Duodenal mucosa (tissue), 2 donors: ENCODE measurements around the gene SUMO2.
A peak's percentile ranks its signal among the peaks of the same experiment; 100 is the strongest.
"Not testable (repeated sequence)": the region's sequence is repeated elsewhere in the genome, so short reads cannot be mapped to it uniquely, and the experiment has no call there.

Experiments used
- H3K27ac ChIP-seq: one replicate; pipeline ENCODE4 v1.7.0; 2013; ENCODE audit warnings: low read depth, low read length
- H3K27me3 ChIP-seq, 2 donors: one replicate each; pipeline ENCODE4 v1.7.0; 2013; ENCODE audit warnings: low read length in 2 of 2, control low read depth in 1 of 2; ENCODE audit not compliant: insufficient read depth in 2 of 2, control insufficient read depth in 1 of 2
- H3K36me3 ChIP-seq, 2 donors: one replicate each; pipeline ENCODE4 v1.7.0; 2013; ENCODE audit warnings: low read length in 2 of 2, control low read depth in 1 of 2; ENCODE audit not compliant: insufficient read depth in 2 of 2, control insufficient read depth in 1 of 2
- H3K4me1 ChIP-seq, 2 donors: one replicate each; pipeline ENCODE4 v1.7.0; 2013; ENCODE audit warnings: low read length in 2 of 2, control low read depth in 1 of 2; ENCODE audit not compliant: insufficient read depth in 2 of 2, control insufficient read depth in 1 of 2
- H3K4me3 ChIP-seq, 2 donors: one replicate each; pipeline ENCODE4 v1.7.0; 2013; ENCODE audit warnings: low read length in 2 of 2, low read depth in 1 of 2
- H3K9ac ChIP-seq, 2 donors: one replicate each; pipeline ENCODE4 v1.7.0; 2013; ENCODE audit warnings: low read length in 2 of 2, low read depth in 1 of 2
- H3K9me3 ChIP-seq, 2 donors: one replicate each; pipeline ENCODE4 v1.7.0; 2013; ENCODE audit warnings: low read length in 2 of 2, control low read depth in 1 of 2; ENCODE audit not compliant: control insufficient read depth in 1 of 2

SUMO2 gene

DNA sequence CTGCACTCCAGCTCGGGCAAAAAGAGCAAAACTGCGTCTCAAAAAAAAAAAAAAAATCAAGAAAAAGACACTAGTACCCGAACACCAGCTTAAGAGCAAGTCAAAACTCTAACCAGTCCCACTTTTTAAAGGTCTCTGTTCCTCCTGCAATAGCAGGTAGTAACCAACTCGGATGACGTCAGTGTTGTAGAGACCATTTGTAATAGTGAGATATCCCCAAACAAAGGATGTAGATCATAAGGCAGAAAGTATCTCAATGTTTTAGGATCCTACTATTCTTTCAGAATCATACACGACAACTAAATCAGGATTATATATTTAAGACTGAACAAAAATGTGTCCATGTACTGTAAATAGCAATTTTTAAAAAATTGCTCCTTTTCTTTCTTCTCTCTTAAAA lies 30.8 kb downstream of the SUMO2 start:
- Histone ChIP-seq H3K36me3 (peaks cover 8% of the 10 kb centered on the region in 2 donors), H3K4me1 (peaks cover 32 to 38% of the 10 kb centered on the region in 2 donors), H3K9me3 (no peaks in the 10 kb centered on the region), H3K9ac (peak overlapping the region in 1 of 2 donors; percentile 89), H3K27ac (no peak overlapping the region), H3K4me3 (no peak overlapping the region), H3K27me3 (no peaks in the 10 kb centered on the region)

GRCh38 chr17:75147878-75148546 lies 34.7 kb downstream of the SUMO2 start:
- Histone ChIP-seq H3K4me3 (no peak overlapping the region), H3K27ac (peak overlapping the region; percentile 30)

GRCh38 chr17:75146592-75146991 lies 36.2 kb downstream of the SUMO2 start:
- Histone ChIP-seq H3K27ac (no peak overlapping the region), H3K4me3 (no peak overlapping the region), H3K9ac (no peak overlapping the region), H3K27me3 (no peaks in the 10 kb centered on the region), H3K9me3 (no peaks in the 10 kb centered on the region), H3K36me3 (peaks cover 22 to 42% of the 10 kb centered on the region in 2 donors), H3K4me1 (peaks cover 15% of the 10 kb centered on the region in 2 donors)

More at GRCh38 chr17:75147878-75148546, 34.7 kb downstream of the SUMO2 start:
- no peak overlapping the region for H3K9ac ChIP-seq
- H3K9me3 ChIP-seq: no peaks in the 10 kb centered on the region
- peaks cover 25 to 27% of the 10 kb centered on the region in 2 donors for H3K4me1 ChIP-seq
- no peaks in the 10 kb centered on the region for H3K27me3 ChIP-seq
- peaks cover 22 to 39% of the 10 kb centered on the region in 2 donors for H3K36me3 ChIP-seq

GRCh38 chr17:75144816-75145512 lies 37.8 kb downstream of the SUMO2 start:
- H3K27ac ChIP-seq: no peak overlapping the region
- H3K4me3 ChIP-seq: no peak overlapping the region
- no peaks in the 10 kb centered on the region for H3K27me3 ChIP-seq
- peaks cover 22 to 51% of the 10 kb centered on the region in 2 donors for H3K36me3 ChIP-seq
- H3K4me1 ChIP-seq: peaks cover 13 to 15% of the 10 kb centered on the region in 2 donors
- no peaks in the 10 kb centered on the region for H3K9me3 ChIP-seq
- H3K9ac ChIP-seq: no peak overlapping the region

- H3K27me3 ChIP-seq: no peaks in the 10 kb centered on the region
- no peak overlapping the region for H3K4me3 ChIP-seq
- H3K36me3 ChIP-seq: peaks cover 19 to 48% of the 10 kb centered on the region in 2 donors
- no peaks in the 10 kb centered on the region for H3K4me1 ChIP-seq
- no peak overlapping the region for H3K27ac ChIP-seq
- no peak overlapping the region for H3K9ac ChIP-seq
- no peaks in the 10 kb centered on the region for H3K9me3 ChIP-seq
Measured at GRCh38 chr17:75142236-75142971, 40.4 kb downstream of the SUMO2 start.

GRCh38 chr17:75138519-75138918 lies 44.2 kb downstream of the SUMO2 start:
- Histone ChIP-seq H3K4me3 (no peak overlapping the region), H3K9ac (no peak overlapping the region), H3K27me3 (no peaks in the 10 kb centered on the region), H3K9me3 (no peaks in the 10 kb centered on the region), H3K27ac (no peak overlapping the region), H3K36me3 (peaks cover 0 to 26% of the 10 kb centered on the region in 2 donors), H3K4me1 (no peaks in the 10 kb centered on the region)

DNA sequence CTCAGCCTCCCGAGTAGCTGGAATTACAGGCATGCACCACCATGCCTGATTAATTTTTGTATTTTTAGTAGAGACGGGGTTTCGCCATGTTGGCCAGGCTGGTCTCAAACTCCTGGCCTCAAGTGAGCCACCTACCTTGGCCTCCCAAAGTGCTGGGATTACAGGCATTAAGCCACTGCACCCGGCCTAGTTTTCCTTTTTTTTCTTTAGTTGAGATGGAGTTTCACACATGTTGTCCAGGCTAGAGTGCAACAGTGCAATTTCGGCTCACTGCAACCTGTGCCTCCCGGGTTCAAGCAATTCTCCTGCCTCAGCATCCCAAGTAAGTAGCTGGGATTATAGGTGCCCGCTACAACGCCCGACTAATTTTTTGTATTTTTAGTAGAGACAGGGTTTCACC lies 45.0 kb downstream of the SUMO2 start:
- H3K4me3 ChIP-seq, H3K27me3 ChIP-seq, H3K9me3 ChIP-seq, H3K27ac ChIP-seq, H3K4me1 ChIP-seq, H3K9ac ChIP-seq: not testable (repeated sequence)
- H3K36me3 ChIP-seq: peaks cover 0 to 24% of the 10 kb centered on the region in 2 donors

DNA sequence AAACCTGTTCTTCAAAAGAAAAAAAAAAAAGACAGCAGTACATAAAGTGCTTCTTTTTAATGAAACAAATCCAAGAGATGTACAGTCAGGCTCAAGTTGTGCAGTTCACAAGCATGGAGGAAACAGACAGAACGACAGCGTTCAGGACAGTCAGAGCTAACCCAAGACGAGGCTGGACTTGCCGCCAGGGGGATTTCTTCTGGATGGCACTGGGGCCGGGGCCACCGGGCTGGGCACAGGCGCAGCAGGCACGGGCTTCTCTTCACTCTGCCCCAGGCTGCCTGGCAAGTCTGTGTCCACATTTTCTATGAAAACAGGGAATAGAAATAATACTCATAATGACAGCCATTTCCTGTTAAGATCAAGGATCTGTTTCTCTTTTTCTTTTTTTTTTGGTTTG lies 46.8 kb downstream of the SUMO2 start:
- no peaks in the 10 kb centered on the region for H3K9me3 ChIP-seq
- no peak overlapping the region for H3K4me3 ChIP-seq
- H3K27me3 ChIP-seq: no peaks in the 10 kb centered on the region
- peaks cover 0 to 19% of the 10 kb centered on the region in 2 donors for H3K36me3 ChIP-seq
- H3K4me1 ChIP-seq: peaks cover 0 to 6% of the 10 kb centered on the region in 2 donors
- no peak overlapping the region for H3K27ac ChIP-seq
- H3K9ac ChIP-seq: no peak overlapping the region

DNA sequence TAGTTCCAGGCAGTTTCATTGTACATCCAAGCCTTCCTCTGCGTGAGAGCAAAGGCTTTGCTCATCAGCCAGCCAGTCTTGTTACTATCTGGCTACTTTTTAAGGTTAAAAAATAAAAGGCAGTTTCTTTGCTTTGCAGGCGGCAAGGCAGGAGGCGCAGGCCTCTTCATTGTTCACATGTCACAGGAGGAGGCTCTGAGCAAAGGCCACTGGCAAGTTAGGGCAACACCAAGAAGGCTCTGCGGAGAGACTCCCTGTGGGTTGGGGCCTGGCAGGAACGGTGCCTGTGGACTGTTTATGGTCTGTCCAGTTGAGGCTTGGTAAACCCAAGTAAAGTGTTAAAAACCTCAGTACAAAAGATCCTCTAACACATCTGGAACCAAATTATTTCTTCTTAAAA lies 47.3 kb downstream of the SUMO2 start:
- Histone ChIP-seq H3K4me3 (no peak overlapping the region), H3K4me1 (peaks cover under 1 to 8% of the 10 kb centered on the region in 2 donors), H3K27me3 (no peaks in the 10 kb centered on the region), H3K36me3 (peaks cover 0 to 14% of the 10 kb centered on the region in 2 donors), H3K9ac (no peak overlapping the region), H3K9me3 (no peaks in the 10 kb centered on the region), H3K27ac (no peak overlapping the region)
